HepG2 (cell line): ENCODE results near the gene TSHZ2.
A peak's percentile ranks its signal among the peaks of the same experiment; 100 is the strongest.

Experiments used
- BCL3 ChIP-seq: sonication (generic); formaldehyde crosslinking; IDR thresholded peaks from 2 replicates; pipeline ENCODE4 v1.5.1; 2020; ENCODE audit warnings: mild to moderate bottlenecking, missing genetic modification reagents, moderate library complexity
- CTCF ChIP-seq: sonication (generic); formaldehyde crosslinking; IDR thresholded peaks from 2 replicates; pipeline ENCODE4 v1.5.0; 2020; ENCODE audit warnings: mild to moderate bottlenecking, missing genetic modification reagents, moderate library complexity
- MAFK ChIP-seq, 2 experiments: IDR thresholded peaks in 1 of 2; conservative IDR thresholded peaks in 1 of 2; 2 replicates each; pipeline ENCODE4 v1.6.1; 2011; ENCODE audit warnings: improper control_type of control experiment in 2 of 2, low read length in 2 of 2
- POLR2A ChIP-seq, 2 experiments: IDR thresholded peaks; 2 replicates each; pipeline ENCODE4 v1.6.1; 2011; ENCODE audit warnings: low read depth in 2 of 2, low read length in 2 of 2, mild to moderate bottlenecking in 1 of 2, moderate library complexity in 1 of 2; ENCODE audit not compliant: insufficient read depth in 1 of 2
- REL ChIP-seq: sonication (generic); formaldehyde crosslinking; conservative IDR thresholded peaks from 2 replicates; pipeline ENCODE4 v1.8.0; 2022; ENCODE audit warnings: mild to moderate bottlenecking, missing genetic modification reagents, moderate library complexity
- ZNF383 ChIP-seq: sonication (generic); formaldehyde crosslinking; IDR thresholded peaks from 2 replicates; pipeline ENCODE4 v1.4.0; 2020; ENCODE audit warnings: missing genetic modification reagents, mild to moderate bottlenecking, borderline replicate concordance
- TF ChIP-seq, protein P1 (sequence below): sonication (generic); formaldehyde crosslinking; IDR thresholded peaks from 2 replicates; pipeline ENCODE4 v1.8.1; 2023; ENCODE audit warnings: mild to moderate bottlenecking, moderate library complexity, missing genetic modification reagents

DNA sequence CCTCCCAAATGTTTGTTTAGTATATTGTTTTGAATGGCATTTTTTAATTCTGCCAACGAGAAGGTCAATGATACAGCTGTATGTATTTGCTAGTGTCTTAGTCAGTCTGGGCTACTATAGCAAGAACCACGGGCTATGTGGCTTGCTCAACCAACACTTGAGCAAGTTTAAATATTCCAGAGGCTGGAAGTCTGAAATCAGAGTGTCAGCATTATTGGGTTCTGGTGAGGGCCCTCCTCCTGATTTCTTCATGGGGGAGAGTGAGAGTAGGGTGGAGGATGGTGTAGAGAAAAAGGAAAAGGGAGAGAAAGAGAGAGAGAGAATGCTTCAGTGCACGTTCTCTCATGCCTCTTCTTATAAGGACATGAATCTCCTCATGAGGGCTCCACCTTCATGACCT, 144.6 kb downstream of the TSHZ2 start:
- TF ChIP-seq, protein P1, sequence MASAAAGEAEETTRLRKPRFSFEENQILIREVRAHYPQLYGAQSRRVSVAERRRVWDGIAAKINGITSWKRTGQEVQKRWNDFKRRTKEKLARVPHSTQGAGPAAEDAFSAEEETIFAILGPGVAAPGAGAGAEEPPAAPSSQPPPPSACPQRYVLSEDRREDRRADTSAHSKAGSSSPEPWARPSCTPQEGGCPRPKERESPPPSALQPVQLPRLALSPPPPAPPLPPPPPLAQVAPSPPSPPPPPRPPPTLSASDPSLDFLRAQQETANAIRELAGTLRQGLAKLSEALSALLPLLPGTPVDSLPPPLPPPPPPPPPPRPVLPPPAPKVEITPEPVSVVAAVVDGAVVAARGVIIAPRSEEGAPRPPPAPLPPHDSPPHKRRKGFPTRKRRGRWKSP (CRISPR knock-in tag) = no peak
- TF ChIP-seq BCL3 (CRISPR knock-in tag) (no peak), POLR2A (IDR thresholded peaks at IDR 0.05; ENCODE audit: insufficient read depth in 1 of 2, low read depth in 2 of 2, low read length in 2 of 2) (no peak), ZNF383 (CRISPR knock-in tag) (no peak), MAFK (conservative IDR thresholded peaks at IDR 0.05 in 1 of 2, IDR thresholded peaks at IDR 0.05 in 1 of 2; ENCODE audit: low read length in 2 of 2) (peak; percentile 55 to 66), REL (no peak), CTCF (CRISPR knock-in tag) (no peak)
